AG09309 (cell line): ENCODE measurements around the gene ENKUR.

Experiments used
- DNase-seq: peaks from one replicate; pipeline ENCODE4 v3.0.0-alpha.2; 2010; ENCODE audit warnings: low read depth
- H3K4me3 ChIP-seq: 2 replicates; pipeline ENCODE4 v1.5.1; 2011; ENCODE audit warnings: mild to moderate bottlenecking, low read depth, low read length, moderate library complexity; ENCODE audit not compliant: control insufficient read depth
- CTCF ChIP-seq: IDR thresholded peaks from 2 replicates; pipeline ENCODE4 v1.5.1; 2011; ENCODE audit warnings: mild to moderate bottlenecking, low read depth, low read length, inconsistent platforms; ENCODE audit not compliant: insufficient read depth, control insufficient read depth; ENCODE audit errors: missing control alignments

Gene ENKUR

GRCh38 chr10:25029519-25029918 lies 13.6 kb upstream of the ENKUR start:
- no peak for DNase-seq
- H3K4me3 ChIP-seq = no peak overlapping the region
- TF ChIP-seq CTCF = no peak

- no peak overlapping the region for H3K4me3 ChIP-seq
- no peak for DNase-seq
- no peak for TF ChIP-seq CTCF
Observed at GRCh38 chr10:25028711-25029110, 12.8 kb upstream of the ENKUR start.

GRCh38 chr10:25026463-25026862 lies 10.5 kb upstream of the ENKUR start:
- no peak overlapping the region for H3K4me3 ChIP-seq
- no peak for TF ChIP-seq CTCF
- DNase-seq = no peak

GRCh38 chr10:25024528-25024927 lies 8.6 kb upstream of the ENKUR start:
- no peak for TF ChIP-seq CTCF
- no peak overlapping the region for H3K4me3 ChIP-seq
- DNase-seq = peak; percentile 66

GRCh38 chr10:25023278-25023677 lies 7.3 kb upstream of the ENKUR start:
- no peak for DNase-seq
- H3K4me3 ChIP-seq = no peak overlapping the region
- no peak for TF ChIP-seq CTCF

- no peak for DNase-seq
- TF ChIP-seq CTCF = no peak
- no peak overlapping the region for H3K4me3 ChIP-seq
Observed at GRCh38 chr10:25018703-25019102, 2.7 kb upstream of the ENKUR start.

- H3K4me3 ChIP-seq = no peak overlapping the region; the same call in 1 of the 2 replicates
- no peak for DNase-seq
Observed at GRCh38 chr10:25017661-25018060, 1.7 kb upstream of the ENKUR start.

More at GRCh38 chr10:25017661-25018060, 1.7 kb upstream of the ENKUR start:
- TF ChIP-seq CTCF = no peak
